Epithelial cell of proximal tubule (primary cell): Measurements from ENCODE around the gene SORCS1. TPM values are rescaled to one million over a fixed set of nuclear protein-coding genes. Genes with fewer than 3 reads are reported as not detected.

Source experiments
- DNase-seq: peaks from one replicate; pipeline ENCODE4 v3.0.0-alpha.2; 2011; ENCODE audit warnings: low read depth
- H3K4me3 ChIP-seq: 2 replicates; pipeline ENCODE4 v1.5.1; 2011; ENCODE audit warnings: low read depth, mild to moderate bottlenecking, low read length
- total RNA-seq: library from RNA; depleted of rRNA; stranded (reverse); fragments of >200 nt; gene quantifications from 2 replicates; pipeline ENCODE4 v1.2.3, GENCODE V29; 2015
- TF ChIP-seq, protein P1 (sequence below): conservative IDR thresholded peaks from 2 replicates; pipeline ENCODE4 v1.5.1; 2012; ENCODE audit warnings: low read depth, mild to moderate bottlenecking, low read length

Gene SORCS1
- total RNA-seq, 1 donor from 2014 or later: 0.06 TPM

DNA sequence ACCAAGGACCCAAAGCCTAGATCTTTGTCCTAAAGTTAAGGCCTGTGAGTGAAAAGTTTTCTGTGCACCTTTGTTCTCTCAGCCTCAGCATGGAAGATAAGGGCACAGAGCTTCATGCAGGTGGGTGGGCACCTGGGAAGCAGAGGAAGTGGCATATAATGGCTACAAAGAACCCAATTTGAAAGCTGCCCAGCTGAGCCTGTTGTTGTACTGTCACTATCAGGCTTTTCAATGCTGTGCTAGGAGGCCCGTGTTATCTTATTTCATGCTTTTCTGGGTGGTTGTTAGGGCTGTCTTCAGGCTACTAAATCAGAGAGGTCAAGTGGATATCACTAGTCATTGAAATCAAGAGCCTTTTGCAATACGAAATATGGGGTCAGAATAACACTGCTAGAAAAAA lies 443.8 kb downstream of the SORCS1 start:
- TF ChIP-seq, protein P1, sequence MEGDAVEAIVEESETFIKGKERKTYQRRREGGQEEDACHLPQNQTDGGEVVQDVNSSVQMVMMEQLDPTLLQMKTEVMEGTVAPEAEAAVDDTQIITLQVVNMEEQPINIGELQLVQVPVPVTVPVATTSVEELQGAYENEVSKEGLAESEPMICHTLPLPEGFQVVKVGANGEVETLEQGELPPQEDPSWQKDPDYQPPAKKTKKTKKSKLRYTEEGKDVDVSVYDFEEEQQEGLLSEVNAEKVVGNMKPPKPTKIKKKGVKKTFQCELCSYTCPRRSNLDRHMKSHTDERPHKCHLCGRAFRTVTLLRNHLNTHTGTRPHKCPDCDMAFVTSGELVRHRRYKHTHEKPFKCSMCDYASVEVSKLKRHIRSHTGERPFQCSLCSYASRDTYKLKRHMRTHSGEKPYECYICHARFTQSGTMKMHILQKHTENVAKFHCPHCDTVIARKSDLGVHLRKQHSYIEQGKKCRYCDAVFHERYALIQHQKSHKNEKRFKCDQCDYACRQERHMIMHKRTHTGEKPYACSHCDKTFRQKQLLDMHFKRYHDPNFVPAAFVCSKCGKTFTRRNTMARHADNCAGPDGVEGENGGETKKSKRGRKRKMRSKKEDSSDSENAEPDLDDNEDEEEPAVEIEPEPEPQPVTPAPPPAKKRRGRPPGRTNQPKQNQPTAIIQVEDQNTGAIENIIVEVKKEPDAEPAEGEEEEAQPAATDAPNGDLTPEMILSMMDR: no peak
- no peak for DNase-seq
- H3K4me3 ChIP-seq: no peak overlapping the region

DNA sequence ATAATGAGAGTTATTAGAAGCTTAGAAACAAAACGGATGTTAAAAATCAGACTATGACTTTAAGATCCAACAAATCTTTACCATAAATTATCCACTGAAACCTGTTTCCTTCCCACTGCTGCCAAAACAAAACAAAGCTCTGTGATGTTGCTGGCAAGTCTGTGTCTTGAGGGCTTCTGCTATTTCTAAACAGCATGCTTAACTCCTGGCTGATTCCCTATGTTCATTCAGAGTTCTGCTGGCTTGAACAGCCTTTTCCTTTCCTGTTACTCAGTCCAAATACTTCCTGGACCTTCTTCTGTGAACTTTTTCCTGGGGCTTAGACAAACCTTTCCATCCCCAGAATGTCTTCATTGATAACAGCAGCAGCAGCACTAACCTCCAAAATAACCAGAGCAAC lies 448.1 kb downstream of the SORCS1 start:
- no peak for DNase-seq
- no peak overlapping the region for H3K4me3 ChIP-seq
- TF ChIP-seq, protein P1: no peak

DNA sequence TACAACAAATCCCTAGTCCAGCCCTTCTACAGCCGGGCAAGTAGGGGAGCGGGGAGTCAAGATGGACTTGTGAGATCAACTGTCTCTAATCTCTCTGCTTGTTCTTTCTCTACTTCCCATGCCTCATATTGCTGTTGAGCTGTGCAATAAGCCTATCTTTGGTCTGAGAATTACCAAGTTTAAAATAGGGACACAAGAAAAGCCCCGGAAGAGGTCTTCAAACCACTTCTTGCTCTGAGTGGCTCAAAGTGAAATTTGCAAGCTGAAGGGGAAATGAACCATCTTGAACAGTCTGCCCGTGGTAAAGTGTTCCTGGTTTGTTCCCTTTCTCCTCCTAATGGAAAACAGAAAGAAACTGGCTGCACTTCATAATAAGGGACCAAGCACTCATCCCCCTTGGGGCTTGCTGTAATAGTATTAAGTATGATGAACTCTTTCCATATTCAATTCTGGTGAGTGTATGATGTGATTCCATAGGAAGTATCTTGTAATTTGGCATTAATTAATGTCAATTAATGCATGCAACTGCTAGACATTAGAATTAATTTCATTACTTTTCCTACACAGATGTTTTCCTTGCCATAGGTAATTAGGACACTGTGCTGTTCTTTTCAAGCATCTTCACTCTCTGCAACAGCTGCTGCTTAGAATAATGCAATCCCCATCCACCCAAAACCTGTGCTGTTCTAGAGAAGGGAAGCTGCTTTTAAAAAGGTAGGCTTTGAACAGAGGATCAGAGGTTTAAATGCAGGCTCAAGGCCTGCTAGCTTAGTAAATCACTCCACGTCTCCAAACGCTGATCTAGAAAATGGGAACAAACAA lies 449.6 kb downstream of the SORCS1 start:
- H3K4me3 ChIP-seq: no peak overlapping the region
- DNase-seq: no peak
- TF ChIP-seq, protein P1: no peak

DNA sequence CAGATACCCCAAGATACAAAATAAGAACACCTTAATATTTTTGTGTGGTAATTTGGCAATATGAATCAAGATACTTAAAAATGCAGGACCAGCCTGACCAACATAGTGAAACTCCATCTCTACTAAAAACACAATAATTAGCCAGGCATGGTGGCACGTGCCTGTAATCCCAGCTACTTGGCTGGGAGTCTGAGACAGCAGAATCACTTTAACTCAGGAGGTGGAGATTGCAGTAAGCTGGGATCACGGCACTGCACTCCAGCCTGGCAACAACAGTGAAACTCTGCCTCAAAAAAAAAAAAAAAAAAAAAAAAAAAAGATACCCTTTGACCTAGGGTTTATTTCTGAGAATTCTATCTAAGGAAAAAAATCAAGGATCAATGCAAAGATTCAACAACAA lies 450.7 kb downstream of the SORCS1 start:
- no peak for DNase-seq
- TF ChIP-seq, protein P1: no peak
- H3K4me3 ChIP-seq: no peak overlapping the region

DNA sequence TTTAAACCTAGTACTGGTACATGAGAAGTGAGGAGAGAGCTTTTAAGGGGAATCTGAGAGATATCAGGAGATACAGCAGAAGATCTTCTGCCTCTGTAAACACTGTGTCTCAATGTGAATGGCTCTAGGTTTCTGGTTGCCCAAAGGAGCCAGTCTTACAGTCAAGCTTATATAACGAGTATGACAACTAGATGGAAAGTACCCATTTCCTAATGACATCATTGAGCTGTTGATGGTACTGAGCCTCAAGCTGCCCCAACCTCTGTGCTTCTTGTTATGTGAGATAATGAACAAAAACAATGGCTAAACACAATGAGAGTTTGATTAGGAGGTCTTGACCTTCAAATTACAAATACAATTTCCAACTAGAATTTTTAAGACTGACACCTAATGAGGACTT lies 451.5 kb downstream of the SORCS1 start:
- TF ChIP-seq, protein P1: no peak
- no peak for DNase-seq
- no peak overlapping the region for H3K4me3 ChIP-seq

DNA sequence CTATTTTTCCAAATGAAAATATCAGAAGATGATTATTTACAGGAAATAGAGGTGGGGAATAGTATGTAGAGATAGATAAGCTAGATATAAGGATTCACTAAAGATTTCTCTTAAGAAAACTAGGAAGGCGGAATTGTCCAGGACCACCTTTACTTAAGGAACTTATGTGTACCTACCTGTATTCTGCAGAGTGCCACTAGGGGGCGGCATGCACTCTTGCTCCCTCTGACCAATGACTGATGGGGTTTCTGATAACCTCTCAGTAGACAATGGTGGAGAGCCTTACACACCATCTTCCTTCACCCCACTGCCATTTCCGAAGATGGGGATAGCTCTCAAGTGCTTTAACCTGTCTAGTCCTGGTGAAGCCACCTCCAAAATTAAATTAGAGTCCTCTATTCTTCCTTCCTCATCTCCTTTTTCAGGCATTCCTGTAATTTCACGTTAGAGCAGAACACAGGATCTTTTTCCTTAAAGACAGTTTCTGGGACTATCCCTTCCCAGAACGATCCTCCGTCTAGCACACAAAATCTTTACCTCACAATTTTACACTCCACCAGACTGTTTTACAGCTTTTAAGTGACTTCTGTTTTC lies 453.1 kb downstream of the SORCS1 start:
- DNase-seq: no peak
- TF ChIP-seq, protein P1: peak; percentile 85
- H3K4me3 ChIP-seq: no peak overlapping the region

DNA sequence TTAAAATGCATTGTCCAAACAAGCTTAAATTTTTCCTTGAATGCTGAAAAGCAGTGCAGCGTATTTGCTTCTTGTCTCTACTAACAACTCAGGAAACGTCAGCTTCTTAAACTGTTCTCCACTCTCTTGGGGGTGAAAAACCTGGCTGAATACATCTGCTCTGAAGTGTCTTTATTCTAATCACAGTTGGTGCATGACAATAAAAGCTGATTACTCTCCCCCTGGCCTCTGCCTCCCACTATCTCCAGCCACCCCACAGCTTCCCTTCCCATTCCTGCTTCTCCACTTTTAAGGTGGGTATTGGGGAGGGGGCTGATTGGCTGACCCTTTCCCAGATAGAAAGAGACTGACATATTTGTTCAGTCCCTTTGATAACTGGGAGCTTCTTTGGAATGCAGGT lies 456.0 kb downstream of the SORCS1 start:
- no peak for DNase-seq
- H3K4me3 ChIP-seq: no peak overlapping the region
- TF ChIP-seq, protein P1: no peak
